Measurements from ENCODE around the gene ANKRD33B.

Gene ANKRD33B

GRCh38 chr5:10596310-10596703, 32.4 kb downstream of the ANKRD33B start:
- no peak for TF ChIP-seq GATA3 (IDR thresholded peaks at IDR 0.05; ENCODE audit: low read depth, low read length)
- TF ChIP-seq GATA2 (IDR thresholded peaks at IDR 0.05; ENCODE audit: low read depth, low read length), result no peak

- no peak for TF ChIP-seq GATA3 (IDR thresholded peaks at IDR 0.05; ENCODE audit: low read depth, low read length)
- TF ChIP-seq GATA2 (IDR thresholded peaks at IDR 0.05; ENCODE audit: low read depth, low read length), result no peak
Observed at GRCh38 chr5:10596886-10597451, 33.1 kb downstream of the ANKRD33B start.

DNA sequence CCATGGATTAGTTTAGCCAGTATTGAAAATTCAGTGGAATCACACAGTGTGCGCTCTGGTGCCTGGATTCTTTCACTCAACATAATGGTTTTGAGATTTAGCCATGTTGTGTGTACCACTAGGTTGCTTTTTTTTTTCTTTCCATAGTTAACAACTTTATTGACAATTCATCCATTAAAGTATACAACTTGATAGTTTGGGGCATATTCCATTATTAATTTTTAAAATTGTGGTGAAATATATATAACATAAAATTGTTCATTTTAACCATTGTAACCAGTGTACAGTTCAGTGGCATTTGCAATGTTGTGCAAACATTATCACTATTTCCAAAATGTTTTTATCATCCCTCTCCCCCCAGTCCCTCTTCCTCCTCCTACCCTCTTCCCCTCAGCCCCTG, 35.2 kb downstream of the ANKRD33B start:
- TF ChIP-seq GATA3 (IDR thresholded peaks at IDR 0.05; ENCODE audit: low read depth, low read length) (no peak), GATA2 (IDR thresholded peaks at IDR 0.05; ENCODE audit: low read depth, low read length) (no peak)

- TF ChIP-seq GATA3 (IDR thresholded peaks at IDR 0.05; ENCODE audit: low read depth, low read length), result no peak
- TF ChIP-seq GATA2 (IDR thresholded peaks at IDR 0.05; ENCODE audit: low read depth, low read length), result no peak
Observed at GRCh38 chr5:10599862-10600284, 36.0 kb downstream of the ANKRD33B start.

DNA sequence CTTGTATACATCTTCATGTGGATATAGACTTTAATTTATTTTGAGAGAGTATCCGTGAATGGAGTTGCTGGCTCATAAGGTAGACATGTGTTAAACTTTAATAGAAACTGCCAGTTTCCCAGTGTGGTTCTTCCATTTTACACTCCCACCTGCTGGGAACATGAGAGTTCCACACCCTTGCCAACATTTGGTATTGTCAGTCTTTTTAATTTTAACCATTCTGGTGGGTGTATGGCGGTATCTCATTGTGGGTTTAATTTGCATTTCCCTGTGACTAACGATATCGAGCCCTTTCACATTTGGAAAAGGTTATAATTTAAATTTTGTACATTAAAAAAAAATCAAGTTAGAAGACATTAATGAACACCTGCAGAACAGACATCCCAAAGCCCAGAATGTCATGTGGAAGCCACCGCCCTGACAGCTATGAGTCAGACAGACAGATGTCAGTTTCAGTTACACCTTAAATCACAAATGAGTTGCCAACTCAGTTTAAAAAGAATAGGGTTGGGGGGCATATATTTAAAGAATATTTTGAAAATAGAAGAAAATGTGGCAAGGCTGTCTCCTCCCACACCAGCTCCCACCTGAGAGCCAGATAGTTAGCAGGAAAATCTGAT, 36.9 kb downstream of the ANKRD33B start:
- no peak for TF ChIP-seq GATA3 (IDR thresholded peaks at IDR 0.05; ENCODE audit: low read depth, low read length)
- TF ChIP-seq GATA2 (IDR thresholded peaks at IDR 0.05; ENCODE audit: low read depth, low read length), result no peak

GRCh38 chr5:10601246-10602030, 37.6 kb downstream of the ANKRD33B start:
- TF ChIP-seq GATA2 (IDR thresholded peaks at IDR 0.05; ENCODE audit: low read depth, low read length) (no peak; the same call in 1 of the 2 replicates), GATA3 (IDR thresholded peaks at IDR 0.05; ENCODE audit: low read depth, low read length) (no peak)

GRCh38 chr5:10602031-10602806, 38.3 kb downstream of the ANKRD33B start:
- TF ChIP-seq GATA2 (IDR thresholded peaks at IDR 0.05; ENCODE audit: low read depth, low read length) (no peak), GATA3 (IDR thresholded peaks at IDR 0.05; ENCODE audit: low read depth, low read length) (no peak)

DNA sequence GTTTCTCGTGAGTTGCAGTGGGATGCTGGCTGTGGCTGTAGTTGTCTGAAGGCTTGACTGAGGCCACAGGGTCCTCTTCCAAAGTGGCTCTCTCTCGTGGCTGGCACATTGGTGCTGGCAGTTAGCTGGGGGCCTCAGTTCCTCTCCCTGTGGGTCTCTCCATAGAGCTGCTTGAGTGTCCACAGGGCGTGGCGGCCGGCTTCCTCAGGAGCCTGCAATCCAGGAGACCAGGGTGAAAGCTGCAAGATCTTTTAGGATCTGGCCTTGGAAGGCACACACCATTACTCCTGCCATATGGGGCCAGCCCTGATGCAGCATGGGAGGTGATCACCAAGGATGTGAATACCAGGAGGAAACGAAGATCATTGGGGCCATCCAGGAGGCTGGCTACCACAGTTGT, 41.1 kb downstream of the ANKRD33B start:
- TF ChIP-seq GATA3 (IDR thresholded peaks at IDR 0.05; ENCODE audit: low read depth, low read length), result no peak
- no peak for TF ChIP-seq GATA2 (IDR thresholded peaks at IDR 0.05; ENCODE audit: low read depth, low read length)

- TF ChIP-seq GATA2 (IDR thresholded peaks at IDR 0.05; ENCODE audit: low read depth, low read length), result no peak; the same call in 1 of the 2 replicates
- TF ChIP-seq GATA3 (IDR thresholded peaks at IDR 0.05; ENCODE audit: low read depth, low read length), result no peak
Observed at GRCh38 chr5:10607023-10607665, 43.3 kb downstream of the ANKRD33B start.

DNA sequence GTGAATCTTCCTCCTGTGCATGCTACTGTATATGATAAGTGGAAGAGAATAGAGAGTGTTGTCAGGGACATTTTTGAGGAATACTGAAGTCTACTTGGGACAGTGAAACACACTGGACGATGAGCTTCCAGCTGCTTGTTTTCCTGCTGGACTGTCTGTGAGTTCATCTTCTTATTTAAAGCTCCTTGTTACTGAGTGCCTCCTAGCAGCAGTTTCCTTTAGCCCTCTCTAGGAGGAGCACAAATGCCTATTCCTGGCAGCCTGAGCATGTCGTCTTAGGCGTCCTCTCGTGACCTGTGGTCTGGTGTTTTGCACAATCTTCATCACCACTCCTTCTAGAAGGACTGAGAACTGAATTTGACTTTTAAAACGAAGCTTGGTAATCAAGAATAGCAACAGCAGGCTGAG, 43.8 kb downstream of the ANKRD33B start:
- TF ChIP-seq GATA3 (IDR thresholded peaks at IDR 0.05; ENCODE audit: low read depth, low read length) (no peak), GATA2 (IDR thresholded peaks at IDR 0.05; ENCODE audit: low read depth, low read length) (no peak)

- TF ChIP-seq GATA3 (IDR thresholded peaks at IDR 0.05; ENCODE audit: low read depth, low read length), result no peak
- TF ChIP-seq GATA2 (IDR thresholded peaks at IDR 0.05; ENCODE audit: low read depth, low read length), result no peak
Observed at GRCh38 chr5:10610058-10610457, 46.2 kb downstream of the ANKRD33B start.

DNA sequence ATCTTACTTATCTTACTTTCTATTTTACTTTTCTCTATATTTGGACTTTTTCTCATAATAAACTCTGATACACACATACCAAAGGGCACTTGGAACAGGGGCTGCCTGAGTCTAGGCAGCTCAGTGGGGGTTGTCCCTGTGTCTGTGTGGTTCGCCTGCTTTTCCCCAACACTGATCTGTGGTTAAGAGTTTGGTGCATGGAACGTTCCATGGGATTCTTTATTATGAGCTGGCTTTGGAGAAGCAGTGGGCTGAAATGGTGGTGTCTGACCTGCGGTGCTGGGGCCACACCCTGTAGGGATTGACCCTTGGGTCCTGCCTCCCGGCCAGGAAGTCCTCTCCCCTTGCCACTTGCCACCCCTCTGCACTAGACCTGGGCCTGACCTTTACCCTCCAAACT, 47.4 kb downstream of the ANKRD33B start:
- no peak for TF ChIP-seq GATA3 (IDR thresholded peaks at IDR 0.05; ENCODE audit: low read depth, low read length)
- TF ChIP-seq GATA2 (IDR thresholded peaks at IDR 0.05; ENCODE audit: low read depth, low read length), result no peak

- no peak for TF ChIP-seq GATA2 (IDR thresholded peaks at IDR 0.05; ENCODE audit: low read depth, low read length)
- no peak for TF ChIP-seq GATA3 (IDR thresholded peaks at IDR 0.05; ENCODE audit: low read depth, low read length)
Observed at GRCh38 chr5:10612251-10612650, 48.4 kb downstream of the ANKRD33B start.

GRCh38 chr5:10615693-10616092, 51.8 kb downstream of the ANKRD33B start:
- TF ChIP-seq GATA2 (IDR thresholded peaks at IDR 0.05; ENCODE audit: low read depth, low read length) (no peak), GATA3 (IDR thresholded peaks at IDR 0.05; ENCODE audit: low read depth, low read length) (no peak)
